GM11168 (cell line): Measurements from ENCODE around the gene FXYD6.

Source experiments
- in situ Hi-C: fragments of 300-500 bp; cut with MboI; formaldehyde crosslinking; loops from one replicate; pipeline ENCODE4 v1.12.0; 2022; ENCODE audit warnings: low sequenced_read_pairs; ENCODE audit not compliant: unreplicated experiment

FXYD6 gene

DNA sequence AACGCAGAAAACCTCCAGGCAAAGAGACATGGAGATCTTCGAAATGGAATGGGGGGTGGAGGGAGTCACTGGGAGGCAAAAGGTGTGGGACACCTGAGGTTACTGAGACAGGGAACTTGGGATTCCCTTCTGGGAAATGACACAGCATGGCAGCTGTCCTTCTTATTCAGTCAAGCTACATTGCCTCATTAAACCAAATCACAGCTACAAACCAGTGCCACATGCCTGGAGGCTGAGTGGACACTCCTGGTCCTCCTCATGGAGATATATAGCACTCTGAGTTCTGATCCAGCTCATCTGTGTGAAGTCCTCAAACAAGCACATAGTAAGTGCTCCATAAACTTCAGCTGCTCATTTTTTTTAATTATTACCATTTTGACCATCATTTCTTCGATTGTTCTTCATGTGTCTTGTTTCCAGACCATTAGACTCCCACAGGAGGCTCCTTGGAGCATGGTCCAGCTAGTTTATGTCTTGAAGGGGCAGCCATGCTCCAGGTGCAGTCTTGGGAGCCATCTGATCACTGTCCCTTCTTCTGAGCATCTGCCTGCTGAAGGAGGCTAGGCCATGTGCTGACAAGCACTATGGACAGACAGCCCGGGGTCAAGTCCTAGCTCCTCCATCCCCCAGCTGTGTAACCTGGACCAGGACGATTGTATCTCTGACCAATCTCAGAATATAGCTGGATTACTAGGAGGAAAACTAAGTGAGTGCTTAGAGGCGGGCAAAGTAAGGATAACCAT, 42.2 kb downstream of the FXYD6 start:
- in situ Hi-C loops = no loop called here

DNA sequence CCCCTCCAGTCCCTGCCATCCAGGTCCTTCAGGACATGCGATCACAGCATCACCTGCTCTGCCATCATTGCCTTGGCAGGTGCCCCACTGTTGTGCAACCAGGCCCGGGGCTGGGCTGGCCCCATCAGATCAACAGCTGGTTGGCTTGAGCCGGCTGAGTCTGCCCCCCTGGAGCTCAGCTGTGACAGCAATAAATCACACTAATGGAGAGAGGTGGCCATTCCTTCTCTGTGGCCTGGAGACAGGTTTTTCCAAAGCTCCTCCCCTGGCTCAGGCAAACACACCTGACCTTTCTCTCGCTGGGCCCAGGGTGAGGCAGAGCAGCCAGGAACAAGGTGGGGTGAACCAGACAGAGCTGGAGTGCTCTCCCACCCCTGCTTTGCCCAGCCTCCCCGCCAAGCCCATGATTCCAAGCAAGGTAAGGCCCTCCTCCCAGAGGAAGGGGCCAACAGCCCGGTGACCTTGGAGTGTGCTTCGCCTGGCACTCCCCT, 43.0 kb downstream of the FXYD6 start:
- in situ Hi-C loops = no loop called here

DNA sequence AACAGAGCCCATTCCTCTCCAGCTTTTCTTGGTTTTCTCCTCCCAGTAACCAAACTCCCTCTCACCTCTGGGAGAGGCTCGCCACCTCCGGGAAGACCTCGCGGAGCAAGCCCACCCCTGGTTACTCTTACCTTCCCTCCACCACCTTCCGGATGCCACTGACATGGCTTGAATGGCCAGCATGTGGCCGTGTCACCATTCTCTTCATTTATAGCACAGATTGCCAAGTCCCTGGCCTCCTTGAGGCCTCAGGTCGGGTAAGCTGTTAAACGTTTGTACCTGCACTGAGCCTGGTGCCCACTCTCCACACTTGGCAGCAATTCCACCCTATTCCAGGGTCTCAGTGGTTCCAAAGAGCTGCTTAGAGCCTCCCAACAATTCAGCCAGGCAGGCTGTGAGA, 43.9 kb downstream of the FXYD6 start:
- in situ Hi-C loops = no loop called here

DNA sequence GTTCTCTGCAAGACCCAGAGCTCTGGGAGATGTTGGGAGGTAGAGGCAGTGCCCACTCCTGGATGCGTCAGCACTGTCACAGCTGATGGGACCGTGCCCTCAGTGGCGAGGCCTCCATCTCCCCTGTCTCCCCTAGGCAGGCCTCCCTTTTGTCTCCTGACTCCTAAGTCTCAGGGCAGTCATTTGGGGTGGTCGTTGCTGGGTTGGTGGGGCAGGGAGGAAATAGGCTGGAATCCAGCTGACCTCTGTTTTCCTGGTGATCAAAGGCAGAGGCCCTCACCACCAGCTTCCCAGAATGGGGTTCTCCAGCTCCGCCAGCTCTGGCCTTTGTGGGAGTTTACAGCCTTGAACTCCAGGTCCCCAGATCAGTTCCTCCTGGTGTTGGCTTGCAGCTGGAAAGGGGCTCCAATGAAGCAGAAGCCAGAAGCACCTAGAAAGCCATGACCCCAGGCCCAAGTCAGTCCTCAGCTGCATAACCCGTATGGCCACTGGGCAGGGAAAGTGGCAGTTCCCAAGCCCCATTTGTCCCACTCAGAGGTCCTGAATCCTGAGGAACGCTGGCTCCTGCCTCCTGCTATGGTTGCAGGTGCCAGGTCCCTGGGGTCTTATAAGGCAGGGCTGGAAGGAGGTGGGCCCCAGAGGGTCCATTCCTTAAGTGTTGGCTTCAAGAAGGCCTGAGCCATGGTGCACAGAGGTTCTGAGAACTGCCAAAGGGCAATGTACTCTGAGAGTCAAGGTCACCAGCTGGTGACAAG, 44.6 kb downstream of the FXYD6 start:
- in situ Hi-C loops = no loop called here

DNA sequence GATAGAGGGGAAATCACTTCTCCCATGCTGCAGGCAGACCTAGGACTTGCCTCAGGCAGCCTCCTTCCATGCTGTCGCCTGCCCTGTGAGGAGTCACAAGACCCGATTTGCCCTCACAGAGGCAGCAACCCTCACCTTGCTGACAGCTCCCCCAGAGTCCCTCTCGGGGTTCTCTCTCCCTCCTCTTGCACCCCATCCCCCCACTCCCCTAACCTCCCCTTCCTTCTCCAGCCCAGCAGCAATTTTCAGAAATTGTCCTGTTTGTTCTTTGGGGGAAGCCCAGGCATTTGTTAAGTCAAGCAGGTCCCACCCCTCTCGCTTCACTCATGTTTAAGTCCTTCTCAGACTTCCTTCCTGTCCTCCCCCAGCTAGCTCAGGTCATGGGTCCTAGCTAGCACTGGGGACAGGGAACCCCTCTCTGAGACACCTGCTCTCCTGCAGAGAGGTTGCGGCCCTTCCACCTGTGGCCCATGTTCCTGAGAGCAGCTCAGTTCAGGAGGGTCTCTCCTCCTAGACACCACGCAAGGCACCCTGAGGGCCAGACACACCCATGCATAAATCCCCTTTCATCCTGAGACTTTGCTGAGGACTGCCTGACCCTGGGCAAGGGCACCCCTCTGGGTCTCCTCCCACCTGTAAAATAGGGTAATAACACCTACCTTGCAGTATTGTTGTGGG, 45.6 kb downstream of the FXYD6 start:
- in situ Hi-C loops = no loop called here

DNA sequence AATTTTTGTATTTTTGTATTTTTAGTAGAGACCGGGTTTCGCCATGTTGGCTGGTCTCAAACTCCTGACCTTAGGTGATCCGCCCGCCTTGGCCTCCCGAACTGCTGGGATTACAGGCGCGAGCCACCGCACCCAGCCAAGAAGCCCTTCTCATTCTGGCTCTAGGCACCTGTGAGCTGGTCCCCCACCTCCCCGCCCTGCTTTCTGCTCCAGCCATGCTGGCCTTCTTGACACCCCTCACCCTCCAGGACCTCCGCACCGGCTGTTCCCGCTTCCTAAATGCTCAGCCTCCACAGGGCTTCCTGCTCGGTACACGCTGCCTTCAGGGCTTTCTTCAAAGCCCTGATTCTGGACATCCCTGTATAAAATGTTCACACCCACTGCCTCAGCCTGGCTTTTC, 46.4 kb downstream of the FXYD6 start:
- in situ Hi-C loops = no loop called here

DNA sequence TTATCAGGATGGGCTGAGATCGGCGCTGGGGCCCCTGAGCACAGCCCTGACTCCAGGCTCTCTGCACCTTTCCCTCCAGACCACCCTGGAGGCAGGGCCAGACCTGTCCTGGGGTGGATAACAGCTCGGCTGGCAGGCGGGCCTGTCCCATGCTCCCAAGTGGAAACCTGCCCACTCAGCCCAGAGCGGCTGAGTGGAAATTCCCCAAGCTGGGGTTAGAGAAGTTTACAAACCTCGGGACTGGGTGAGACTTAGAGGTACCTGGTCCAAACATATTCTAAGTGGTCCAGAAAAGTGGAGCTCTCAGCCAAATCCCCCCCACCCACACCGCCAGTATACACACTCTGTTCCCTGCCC, 47.1 kb downstream of the FXYD6 start:
- in situ Hi-C loops = no loop called here

DNA sequence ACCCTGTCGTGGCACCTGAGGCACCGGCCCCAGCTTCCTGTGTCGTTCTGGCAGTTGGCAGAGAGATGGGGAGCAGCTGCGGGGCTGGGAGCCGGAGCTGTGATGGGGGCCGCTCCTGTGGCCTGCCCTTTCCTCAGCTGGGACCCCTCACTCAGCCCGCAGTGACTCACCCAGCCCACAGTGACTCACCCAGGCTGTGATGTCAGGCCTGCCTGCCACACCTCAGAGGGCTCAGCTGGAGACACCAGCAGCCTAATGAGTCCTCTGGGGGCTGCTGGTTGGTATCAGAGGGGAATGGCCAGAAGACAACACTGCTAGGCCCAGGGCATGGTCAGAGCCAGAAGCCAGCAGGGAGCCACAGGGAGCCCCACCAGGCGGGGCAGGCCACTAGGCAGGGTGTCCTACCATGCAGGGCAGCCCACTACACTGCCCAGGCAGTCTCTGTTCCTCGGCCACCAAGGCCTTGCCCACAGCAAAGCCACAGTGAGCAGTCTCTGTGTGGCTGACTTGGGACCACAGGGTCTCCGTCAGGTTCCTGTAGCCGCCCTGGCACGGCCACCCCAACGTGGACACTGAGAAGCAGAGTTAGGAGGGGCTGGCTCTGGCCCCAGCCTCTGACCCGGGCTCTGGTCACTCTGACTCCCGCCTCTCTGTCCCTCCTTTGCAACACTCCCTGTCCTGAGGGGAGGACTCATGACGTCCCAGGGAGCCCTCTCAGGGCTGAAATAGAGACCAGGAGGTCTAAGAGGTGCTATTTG, 47.7 kb downstream of the FXYD6 start:
- in situ Hi-C loops = no loop called here

DNA sequence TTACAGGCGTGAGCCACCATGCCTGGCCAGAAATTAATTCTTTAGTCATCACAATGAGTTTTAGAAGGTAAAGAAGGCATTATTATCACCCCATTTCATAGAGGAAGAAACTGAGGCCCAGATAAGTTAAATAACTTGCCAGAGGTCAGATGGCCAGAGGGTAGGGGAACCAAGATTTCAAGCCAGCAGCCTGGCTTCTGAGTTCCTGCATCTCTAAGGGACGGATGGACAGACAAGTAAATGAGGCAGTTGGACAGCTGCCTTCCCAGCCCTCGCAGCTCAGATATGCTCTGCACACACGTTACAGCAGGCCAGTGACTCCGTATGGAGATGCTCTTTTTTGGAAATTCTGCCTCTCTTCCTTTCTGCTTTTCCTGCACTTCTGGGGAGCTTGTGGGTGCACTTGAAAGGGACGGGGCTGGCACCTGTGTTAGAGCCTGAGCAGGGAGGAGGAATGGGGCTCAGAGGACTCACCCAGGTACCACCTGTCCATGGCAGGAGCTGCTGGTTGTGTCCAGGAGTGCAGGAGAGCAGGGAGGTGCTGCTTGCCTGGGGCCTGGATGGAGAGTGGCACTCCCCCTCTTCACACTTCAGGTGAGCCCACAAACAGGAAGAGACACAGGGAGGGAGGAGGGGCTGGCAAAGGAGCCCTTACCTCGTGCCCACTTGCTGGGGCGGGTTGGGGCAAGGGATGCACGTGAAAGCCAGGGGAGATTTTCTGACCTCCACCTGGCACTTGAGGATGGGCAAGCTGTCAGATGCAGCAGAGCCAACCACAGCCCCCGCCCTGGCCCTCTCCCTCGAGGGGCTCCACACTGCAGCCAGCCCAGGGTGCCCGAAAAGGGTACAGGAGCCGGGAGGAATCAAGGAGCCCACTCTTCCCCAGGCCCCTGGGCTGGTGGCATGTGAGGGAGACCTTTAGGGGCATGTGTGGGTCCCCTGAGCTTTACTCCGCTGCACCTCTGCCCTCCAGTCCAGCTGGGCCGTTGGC, 48.6 kb downstream of the FXYD6 start:
- in situ Hi-C loops = no loop called here

DNA sequence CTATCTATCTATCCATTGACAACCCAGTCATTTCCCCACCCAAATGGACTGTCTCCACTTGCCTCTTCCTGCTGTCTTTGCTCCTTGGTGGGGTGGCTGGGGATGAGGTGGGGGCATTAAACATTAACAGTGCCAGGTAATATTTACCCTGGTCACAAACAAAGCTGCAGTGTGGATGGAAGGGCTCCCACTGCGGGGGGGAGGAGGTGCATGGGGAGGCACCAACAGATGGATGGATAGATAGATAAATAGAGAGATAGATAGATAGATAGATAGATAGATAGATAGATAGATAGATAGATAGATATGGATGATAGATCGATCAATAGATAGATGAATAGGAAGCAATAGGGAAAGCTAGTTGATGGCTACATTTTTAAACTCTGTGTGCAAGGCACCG, 49.6 kb downstream of the FXYD6 start:
- in situ Hi-C loops = no loop called here

DNA sequence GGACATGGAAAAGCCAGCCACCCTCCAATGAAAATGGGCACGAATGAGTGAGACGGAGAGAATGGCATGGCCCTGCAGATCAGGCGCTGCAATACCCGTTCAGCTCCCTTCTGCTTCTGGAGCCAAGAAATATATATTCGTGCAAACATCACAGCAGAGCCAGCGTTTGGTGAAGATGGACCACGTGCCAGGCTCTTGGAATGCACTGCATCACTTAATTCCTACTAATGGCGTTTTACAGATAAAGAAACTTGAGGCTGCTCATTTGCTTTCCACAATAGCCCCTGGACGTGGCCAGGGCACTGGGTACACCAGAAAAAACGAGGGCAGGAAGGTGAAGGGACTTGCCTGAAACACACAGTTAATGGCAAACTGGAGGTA, 50.3 kb downstream of the FXYD6 start:
- in situ Hi-C loops = no loop called here

DNA sequence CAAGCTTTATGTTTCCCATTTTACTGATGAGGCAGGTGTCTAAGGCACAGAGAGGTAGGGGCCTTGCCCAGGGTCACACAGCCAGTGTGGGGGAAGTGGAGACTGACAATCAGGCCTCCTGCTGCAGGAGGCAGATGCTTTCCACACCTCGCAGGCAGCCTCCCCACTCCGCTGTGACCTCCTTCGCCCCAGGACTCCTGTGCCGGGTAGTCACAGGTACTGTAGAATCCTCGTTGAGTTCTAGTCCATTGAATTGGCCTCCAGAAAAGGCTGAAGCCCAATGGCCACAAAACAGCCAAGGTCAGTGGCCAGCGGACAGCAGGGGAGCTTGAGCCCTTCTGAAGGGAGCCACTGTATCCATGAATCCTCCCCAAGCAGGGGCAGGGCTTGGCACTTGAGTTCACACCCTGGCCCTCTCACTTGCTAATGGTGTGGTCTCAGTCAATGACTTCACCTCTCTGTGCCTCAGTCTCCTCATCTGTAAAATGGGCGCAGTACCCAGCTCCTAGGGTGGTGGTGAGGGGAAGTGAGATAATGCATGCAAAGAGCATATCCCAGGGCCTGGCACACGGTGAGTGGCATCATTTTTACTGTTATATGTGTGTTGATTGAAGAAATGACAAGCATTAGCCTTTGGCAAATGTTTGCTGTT, 50.8 kb downstream of the FXYD6 start:
- in situ Hi-C loops = no loop called here

DNA sequence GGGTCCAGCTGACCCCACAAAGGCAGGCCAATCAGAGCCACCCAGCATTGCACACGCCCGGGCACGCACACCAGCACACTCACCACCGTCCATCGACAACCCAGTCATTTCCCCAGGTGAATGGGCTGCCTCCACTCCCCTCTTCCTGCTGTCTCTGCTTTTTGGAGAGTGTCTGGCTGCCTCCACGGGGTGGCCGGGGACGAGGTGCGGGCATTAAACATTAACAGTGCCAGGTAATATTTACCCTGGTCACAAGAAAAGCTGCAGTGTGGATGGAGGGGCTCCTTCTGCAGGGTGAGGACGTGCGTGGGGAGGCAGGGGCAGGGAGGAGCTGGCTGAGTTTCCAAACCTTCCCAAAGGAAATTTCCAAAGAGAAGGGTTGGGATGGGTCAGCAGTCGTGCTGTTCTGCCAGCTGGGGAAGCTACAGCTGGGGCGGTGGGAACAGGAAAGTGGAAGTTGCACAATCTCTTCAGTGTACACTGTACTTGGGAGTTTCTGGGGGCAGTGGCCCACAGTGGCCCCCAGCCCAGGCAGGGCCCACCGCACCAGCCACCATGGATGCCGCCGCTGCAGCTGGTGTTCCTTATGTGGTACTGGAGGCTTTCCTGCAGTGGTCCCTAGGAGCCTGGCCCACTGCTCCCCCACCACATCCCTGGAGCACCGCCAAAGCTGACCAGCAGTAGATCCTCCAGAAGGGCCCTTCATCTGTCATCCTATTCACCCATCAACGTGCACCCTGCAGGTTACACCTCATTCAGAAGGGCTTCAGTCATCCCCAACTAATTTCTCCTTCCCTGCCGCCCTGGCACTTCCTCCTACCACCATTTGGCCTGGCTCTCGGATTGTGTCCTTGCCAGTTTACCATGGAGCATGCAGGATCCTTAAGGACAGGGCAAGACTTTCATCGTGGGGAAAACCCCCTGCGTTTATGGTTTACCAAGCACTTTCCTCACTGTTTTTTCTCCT, 51.6 kb downstream of the FXYD6 start, which contains the start of gene FXYD2:
Gene FXYD2, minus strand, starts transcription at position 174 of the 967 bp plus-strand sequence. Its CDS starts 66 bp downstream, at position 108.
- in situ Hi-C loops = no loop called here

DNA sequence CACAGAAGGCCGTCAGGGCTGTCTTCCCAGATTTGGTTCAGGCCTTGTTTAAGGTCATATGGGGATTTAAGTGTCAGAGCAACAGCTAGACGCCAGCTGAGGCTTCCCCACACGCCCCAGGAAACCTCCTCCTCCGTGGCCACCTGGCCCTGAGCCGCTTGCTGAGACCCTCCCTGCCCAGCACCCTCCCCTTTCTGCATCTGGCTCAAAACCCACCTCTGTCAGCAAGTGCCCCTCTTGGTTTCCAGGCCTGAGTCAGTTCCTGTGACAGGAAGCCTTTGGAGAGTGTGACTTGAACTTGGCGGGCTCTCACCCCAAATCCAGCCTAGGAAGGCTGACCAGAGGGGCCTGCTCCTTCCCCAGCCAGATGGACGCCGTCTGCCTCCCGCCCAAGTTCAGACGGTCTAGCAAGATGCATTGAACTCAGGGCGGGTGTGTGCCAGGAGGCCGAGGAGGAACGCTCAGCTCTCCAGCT, 52.5 kb downstream of the FXYD6 start:
- in situ Hi-C loops = no loop called here

DNA sequence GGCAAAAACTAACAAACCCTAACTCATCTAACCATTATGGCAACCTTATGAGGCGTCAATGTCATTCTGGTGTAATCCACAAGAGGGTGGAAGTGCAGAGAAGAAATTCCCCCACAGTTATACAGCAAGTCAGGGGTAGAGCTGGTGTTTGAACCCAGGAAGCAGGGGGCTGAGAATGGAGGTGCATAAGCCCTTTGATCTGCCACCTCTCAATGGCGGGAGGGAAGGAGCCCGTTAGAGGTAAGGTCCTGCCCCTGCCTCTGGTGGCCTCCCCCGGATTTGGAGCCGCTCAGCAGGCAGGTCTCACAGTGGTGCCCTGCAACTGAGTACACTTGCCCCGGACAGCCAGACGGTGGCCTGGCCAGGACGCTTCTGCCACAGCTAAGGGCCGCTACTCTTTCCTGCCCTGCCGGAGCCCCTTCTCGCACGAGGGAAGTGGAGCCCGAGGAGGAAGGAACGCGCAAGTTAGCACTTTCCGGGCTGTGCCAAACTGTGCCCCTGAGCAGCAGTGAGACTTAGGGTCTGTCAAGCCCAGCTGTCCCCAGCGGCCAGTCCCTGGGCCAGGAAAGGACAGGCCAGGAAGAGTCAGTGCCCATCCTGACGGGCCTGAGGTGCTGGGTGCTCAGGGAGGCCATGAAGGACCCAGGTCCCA, 53.0 kb downstream of the FXYD6 start:
- in situ Hi-C loops = no loop called here

DNA sequence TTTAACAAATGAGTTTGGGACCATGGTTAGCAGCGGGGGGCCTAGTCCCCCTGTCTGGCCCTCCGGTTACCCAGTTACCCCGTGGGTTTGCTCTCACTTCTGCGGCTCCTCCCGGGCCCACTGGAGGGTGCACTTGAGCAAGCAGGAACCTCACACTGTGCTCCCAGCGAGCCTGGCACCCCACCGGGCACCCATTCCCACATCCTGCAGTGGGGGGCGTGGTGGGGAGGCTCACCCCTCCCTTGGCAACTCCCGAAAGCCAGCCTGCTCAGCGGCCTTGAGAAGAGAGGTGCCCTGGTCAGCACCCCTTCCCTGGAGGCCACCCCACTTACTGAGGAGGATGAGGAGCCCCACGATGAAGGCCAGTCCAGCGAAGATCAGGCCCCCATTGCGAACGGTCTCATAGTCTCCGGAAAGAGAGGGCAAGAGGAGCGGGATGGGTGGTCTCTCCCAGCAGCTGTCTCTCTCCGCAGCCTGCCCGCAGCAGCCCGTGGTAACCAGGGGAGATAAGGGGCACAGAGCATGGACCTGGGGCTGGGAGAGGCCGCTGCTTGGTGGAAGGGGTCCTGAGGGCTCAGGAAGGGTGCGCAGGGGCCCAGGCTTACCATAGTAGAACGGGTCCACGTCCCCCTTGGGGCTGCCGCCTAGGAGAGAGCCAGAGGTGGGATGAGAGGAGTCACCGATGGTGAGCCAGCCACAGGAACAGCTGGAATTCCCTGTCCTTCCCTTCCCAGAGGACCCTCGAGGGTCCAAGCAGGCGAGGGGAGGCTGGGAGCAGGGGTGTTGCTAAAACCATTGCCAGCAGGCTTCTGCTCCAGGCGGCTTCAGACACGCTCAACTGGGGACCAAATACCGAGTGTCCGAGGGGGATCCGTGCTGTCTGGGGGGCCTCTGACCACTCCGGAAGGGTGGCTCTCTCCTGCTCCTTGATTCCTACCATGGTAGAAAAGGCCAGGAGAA, 54.1 kb downstream of the FXYD6 start:
- in situ Hi-C loops = no loop called here
